ENCODE measurements around the gene PRR23A. TPM values are rescaled to one million over a fixed set of nuclear protein-coding genes. Genes with fewer than 3 reads are reported as not detected.

PRR23A gene
- total and polyA plus RNA-seq, 9 donors, result not detected

DNA sequence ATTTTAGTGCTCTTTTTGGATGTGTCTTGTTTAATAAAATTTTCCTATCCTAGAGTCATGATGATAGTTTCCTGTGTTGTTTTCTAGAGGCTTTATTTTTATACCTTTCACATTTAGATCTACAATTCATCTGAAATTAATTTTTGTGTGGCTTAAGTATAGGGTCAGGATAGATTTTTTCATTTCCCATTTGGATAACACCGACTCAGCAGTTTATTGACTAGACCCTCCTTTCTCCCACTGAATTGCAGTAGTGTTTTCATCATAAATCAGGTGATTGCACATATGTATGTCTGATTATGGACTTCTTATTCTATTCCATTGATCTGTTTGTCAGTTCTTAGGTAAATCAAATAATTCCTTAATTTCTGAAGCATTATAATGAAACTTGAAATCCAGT is 10.4 kb downstream of the PRR23A start:
- Histone ChIP-seq H3K4me1 (ENCODE audit: insufficient read depth) (no peaks in the 10 kb centered on the region), H3K9me3 (no peaks in the 10 kb centered on the region), H3K27me3 (no peaks in the 10 kb centered on the region), H3K27ac (no peak overlapping the region), H3K4me3 (no peak overlapping the region), H3K36me3 (no peaks in the 10 kb centered on the region)
- TF ChIP-seq, protein P1, sequence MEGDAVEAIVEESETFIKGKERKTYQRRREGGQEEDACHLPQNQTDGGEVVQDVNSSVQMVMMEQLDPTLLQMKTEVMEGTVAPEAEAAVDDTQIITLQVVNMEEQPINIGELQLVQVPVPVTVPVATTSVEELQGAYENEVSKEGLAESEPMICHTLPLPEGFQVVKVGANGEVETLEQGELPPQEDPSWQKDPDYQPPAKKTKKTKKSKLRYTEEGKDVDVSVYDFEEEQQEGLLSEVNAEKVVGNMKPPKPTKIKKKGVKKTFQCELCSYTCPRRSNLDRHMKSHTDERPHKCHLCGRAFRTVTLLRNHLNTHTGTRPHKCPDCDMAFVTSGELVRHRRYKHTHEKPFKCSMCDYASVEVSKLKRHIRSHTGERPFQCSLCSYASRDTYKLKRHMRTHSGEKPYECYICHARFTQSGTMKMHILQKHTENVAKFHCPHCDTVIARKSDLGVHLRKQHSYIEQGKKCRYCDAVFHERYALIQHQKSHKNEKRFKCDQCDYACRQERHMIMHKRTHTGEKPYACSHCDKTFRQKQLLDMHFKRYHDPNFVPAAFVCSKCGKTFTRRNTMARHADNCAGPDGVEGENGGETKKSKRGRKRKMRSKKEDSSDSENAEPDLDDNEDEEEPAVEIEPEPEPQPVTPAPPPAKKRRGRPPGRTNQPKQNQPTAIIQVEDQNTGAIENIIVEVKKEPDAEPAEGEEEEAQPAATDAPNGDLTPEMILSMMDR (IDR thresholded peaks at IDR 0.05), result no peak
- TF ChIP-seq EP300 (IDR thresholded peaks at IDR 0.05) (no peak), POLR2A (IDR thresholded peaks at IDR 0.05) (no peak)
- intact Hi-C loops (cut with DNase I), result no loop called here
- DNase-seq, result no peak
- 87 to 90% (median 89%) methylated on average over 1 of the region's 1 CpG for WGBS, 3 donors

DNA sequence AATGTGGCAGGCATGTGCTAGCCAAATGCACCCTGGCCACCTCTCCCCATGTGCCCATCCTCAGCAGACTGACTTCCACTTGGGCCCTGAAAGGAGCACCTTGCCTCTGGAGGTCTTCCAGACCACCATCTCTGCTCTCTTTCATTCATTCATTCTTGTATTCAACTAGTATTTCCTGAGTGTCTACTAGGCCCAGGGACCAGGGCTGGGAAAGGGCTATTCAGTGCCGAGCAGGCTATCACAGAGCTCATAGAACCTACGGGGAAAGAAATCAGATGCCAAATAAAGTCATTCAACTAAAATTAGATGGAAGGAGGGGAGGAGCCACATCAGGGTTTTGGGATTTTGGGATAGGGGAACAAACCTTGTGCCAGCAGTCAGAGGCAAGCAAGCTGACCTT is 18.9 kb downstream of the PRR23A start:
- Histone ChIP-seq H3K27me3 (no peaks in the 10 kb centered on the region), H3K36me3 (no peaks in the 10 kb centered on the region), H3K4me3 (no peak overlapping the region), H3K27ac (no peak overlapping the region), H3K9me3 (no peaks in the 10 kb centered on the region), H3K4me1 (ENCODE audit: insufficient read depth) (peaks cover 2% of the 10 kb centered on the region)
- TF ChIP-seq EP300 (IDR thresholded peaks at IDR 0.05), result no peak
- no peak for TF ChIP-seq POLR2A (IDR thresholded peaks at IDR 0.05)
- TF ChIP-seq, protein P1 (IDR thresholded peaks at IDR 0.05), result no peak
- WGBS, 3 donors, result 80 to 97% (median 85%) methylated on average over 2 of the region's 2 CpGs
- DNase-seq, result no peak
- intact Hi-C loops (cut with DNase I), result no loop called here

DNA sequence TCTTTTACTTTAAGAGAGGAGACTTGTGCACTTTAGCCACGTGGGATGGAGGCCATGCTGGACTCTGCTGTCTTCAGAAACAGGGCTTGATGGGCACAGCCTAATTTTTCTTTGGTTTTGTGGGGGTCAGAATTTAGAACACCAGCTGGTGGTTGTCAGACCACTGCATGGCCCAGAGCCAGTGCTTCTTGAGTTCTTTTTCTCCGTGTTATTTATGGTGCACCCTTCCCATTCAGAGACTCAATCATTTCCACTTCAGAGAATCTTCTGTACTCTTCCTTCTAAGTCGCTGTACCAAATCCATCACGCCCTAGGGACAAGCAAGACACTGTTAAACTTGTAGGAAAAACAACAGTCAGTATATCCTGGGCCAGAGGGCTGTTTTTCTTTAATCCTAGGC is 20.1 kb downstream of the PRR23A start:
- peaks cover 2% of the 10 kb centered on the region for H3K4me1 ChIP-seq (ENCODE audit: insufficient read depth)

DNA sequence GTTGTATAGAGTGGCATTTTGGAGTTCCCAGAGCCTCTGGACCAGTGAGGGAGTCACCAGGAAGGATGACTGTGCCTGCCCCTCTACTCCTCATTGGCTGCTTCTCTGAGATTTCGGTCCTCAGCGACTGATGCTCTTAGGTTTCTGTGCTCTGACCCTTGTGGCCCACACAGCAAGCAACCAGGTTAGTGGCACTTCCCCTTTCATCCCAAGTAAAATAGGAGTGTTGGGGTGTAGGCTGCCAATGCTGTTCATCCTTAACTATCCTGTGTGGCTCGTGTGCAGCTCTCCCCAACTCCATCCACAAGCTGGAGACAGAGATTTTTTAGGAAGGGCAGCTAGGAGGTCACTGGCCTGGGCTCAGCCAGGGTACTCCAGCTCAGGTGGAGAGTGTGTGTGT is 21.3 kb downstream of the PRR23A start:
- H3K27me3 ChIP-seq, result no peaks in the 10 kb centered on the region
- TF ChIP-seq EP300 (IDR thresholded peaks at IDR 0.05), result no peak
- TF ChIP-seq, protein P1 (IDR thresholded peaks at IDR 0.05), result no peak
- TF ChIP-seq POLR2A (IDR thresholded peaks at IDR 0.05), result no peak
- no peaks in the 10 kb centered on the region for H3K9me3 ChIP-seq
- H3K4me3 ChIP-seq, result no peak overlapping the region
- no peak for DNase-seq
- intact Hi-C loops (cut with DNase I), result loop anchor here in 1 of 4 donors (5.0 kb wide), 1 partner anchor 48 kb away; no protein-coding TSS in a partner anchor
- H3K36me3 ChIP-seq, result no peaks in the 10 kb centered on the region
- 47 to 56% (median 50%) methylated on average over 3 of the region's 3 CpGs for WGBS, 3 donors
- no peak overlapping the region for H3K27ac ChIP-seq
- peaks cover 4% of the 10 kb centered on the region for H3K4me1 ChIP-seq (ENCODE audit: insufficient read depth)

More for the DNA sequence above, 20.1 kb downstream of the PRR23A start:
- Histone ChIP-seq H3K27me3 (no peaks in the 10 kb centered on the region), H3K27ac (no peak overlapping the region), H3K36me3 (no peaks in the 10 kb centered on the region), H3K9me3 (no peaks in the 10 kb centered on the region), H3K4me3 (no peak overlapping the region)
- WGBS, 3 donors, result 25 to 44% (median 41%) methylated on average over 4 of the region's 4 CpGs
- no peak for DNase-seq
- TF ChIP-seq POLR2A (IDR thresholded peaks at IDR 0.05) (no peak), EP300 (IDR thresholded peaks at IDR 0.05) (no peak)
- intact Hi-C loops (cut with DNase I), result no loop called here

DNA sequence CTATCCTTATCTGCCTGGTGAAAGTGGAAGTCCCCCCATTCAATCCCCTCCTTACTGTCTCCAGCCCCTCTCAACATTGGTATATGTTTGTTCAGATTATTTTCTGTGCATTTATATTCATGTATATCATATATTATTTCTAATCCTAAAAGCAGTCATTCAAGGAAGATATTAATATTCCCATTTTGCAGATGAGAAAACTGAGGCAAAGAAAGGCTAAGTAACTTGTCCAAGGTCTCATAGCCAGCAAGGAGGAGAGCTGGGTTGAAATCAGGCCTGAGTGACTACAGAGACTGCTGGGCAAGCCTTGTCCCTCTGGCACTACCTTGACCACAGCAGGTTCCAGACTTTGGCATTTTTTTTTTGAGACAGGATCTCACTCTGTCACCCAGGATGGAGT is 30.0 kb downstream of the PRR23A start:
- Histone ChIP-seq H3K4me3 (no peak overlapping the region), H3K9me3 (no peaks in the 10 kb centered on the region), H3K27me3 (no peaks in the 10 kb centered on the region), H3K4me1 (ENCODE audit: insufficient read depth) (peaks cover 3% of the 10 kb centered on the region), H3K36me3 (no peaks in the 10 kb centered on the region), H3K27ac (no peak overlapping the region)
- DNase-seq, result no peak
- TF ChIP-seq EP300 (IDR thresholded peaks at IDR 0.05), result no peak
- intact Hi-C loops (cut with DNase I), result no loop called here

Data from ovary (tissue), 9 donors.